Osteocyte (in vitro differentiated cells): ENCODE measurements around the gene ESPL1. TPM values are rescaled to one million over a fixed set of nuclear protein-coding genes. Genes with fewer than 3 reads are reported as not detected.
A peak's percentile ranks its signal among the peaks of the same experiment; 100 is the strongest.

ENCODE experiments used
- DNase-seq: peaks from one replicate; pipeline ENCODE4 v3.0.0; 2021; ENCODE audit warnings: mixed read lengths; ENCODE audit not compliant: unreplicated experiment; ENCODE audit errors: extremely low spot score
- H3K27ac Mint-ChIP-seq: one replicate; pipeline ENCODE4 v1.8.0; 2021; ENCODE audit warnings: mild to moderate bottlenecking, mixed read lengths; ENCODE audit not compliant: unreplicated experiment
- H3K27me3 Mint-ChIP-seq: one replicate; pipeline ENCODE4 v1.8.0; 2021; ENCODE audit warnings: mixed read lengths; ENCODE audit not compliant: unreplicated experiment
- H3K36me3 Mint-ChIP-seq: one replicate; pipeline ENCODE4 v1.8.0; 2021; ENCODE audit warnings: mixed read lengths; ENCODE audit not compliant: unreplicated experiment
- H3K4me1 Mint-ChIP-seq: one replicate; pipeline ENCODE4 v1.8.0; 2021; ENCODE audit warnings: mixed read lengths; ENCODE audit not compliant: unreplicated experiment
- H3K4me3 Mint-ChIP-seq: one replicate; pipeline ENCODE4 v1.8.0; 2021; ENCODE audit warnings: mild to moderate bottlenecking, moderate library complexity, mixed read lengths; ENCODE audit not compliant: unreplicated experiment
- H3K9me3 Mint-ChIP-seq: one replicate; pipeline ENCODE4 v1.8.0; 2021; ENCODE audit warnings: mixed read lengths; ENCODE audit not compliant: unreplicated experiment
- total RNA-seq: library from RNA; stranded (reverse); gene quantifications from 2 replicates; pipeline ENCODE4 v1.2.1, GENCODE V29; 2021
- TF ChIP-seq, protein P1 (sequence below): fragments of 200-600 bp; sonication (generic); IDR thresholded peaks from 2 replicates; pipeline ENCODE4 v1.5.0; 2021; ENCODE audit warnings: antibody characterized with exemption, mild to moderate bottlenecking, moderate library complexity

The ESPL1 gene
- total RNA-seq, 1 donor from 2014 or later: 7.6 TPM

DNA sequence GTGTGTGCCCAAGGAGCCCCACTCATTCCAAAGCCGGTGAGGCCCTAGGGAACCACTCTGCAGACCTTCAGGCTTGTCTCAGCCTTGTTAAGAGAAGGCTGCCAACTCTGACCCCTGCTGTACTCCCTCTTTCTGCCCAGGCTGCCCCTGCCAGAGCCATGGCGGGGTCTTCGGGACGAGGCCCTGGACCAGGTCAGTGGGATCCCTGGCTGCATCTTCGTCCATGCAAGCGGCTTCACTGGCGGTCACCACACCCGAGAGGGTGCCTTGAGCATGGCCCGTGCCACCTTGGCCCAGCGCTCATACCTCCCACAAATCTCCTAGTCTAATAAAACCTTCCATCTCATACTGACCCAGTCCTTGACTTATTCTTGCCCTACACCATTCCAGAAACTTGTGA lies 38.7 kb downstream of the ESPL1 start:
- TF ChIP-seq, protein P1, sequence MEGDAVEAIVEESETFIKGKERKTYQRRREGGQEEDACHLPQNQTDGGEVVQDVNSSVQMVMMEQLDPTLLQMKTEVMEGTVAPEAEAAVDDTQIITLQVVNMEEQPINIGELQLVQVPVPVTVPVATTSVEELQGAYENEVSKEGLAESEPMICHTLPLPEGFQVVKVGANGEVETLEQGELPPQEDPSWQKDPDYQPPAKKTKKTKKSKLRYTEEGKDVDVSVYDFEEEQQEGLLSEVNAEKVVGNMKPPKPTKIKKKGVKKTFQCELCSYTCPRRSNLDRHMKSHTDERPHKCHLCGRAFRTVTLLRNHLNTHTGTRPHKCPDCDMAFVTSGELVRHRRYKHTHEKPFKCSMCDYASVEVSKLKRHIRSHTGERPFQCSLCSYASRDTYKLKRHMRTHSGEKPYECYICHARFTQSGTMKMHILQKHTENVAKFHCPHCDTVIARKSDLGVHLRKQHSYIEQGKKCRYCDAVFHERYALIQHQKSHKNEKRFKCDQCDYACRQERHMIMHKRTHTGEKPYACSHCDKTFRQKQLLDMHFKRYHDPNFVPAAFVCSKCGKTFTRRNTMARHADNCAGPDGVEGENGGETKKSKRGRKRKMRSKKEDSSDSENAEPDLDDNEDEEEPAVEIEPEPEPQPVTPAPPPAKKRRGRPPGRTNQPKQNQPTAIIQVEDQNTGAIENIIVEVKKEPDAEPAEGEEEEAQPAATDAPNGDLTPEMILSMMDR: no peak
- H3K4me3 Mint-ChIP-seq: no peak overlapping the region
- H3K27ac Mint-ChIP-seq: no peak overlapping the region
- H3K36me3 Mint-ChIP-seq: peaks cover 41% of the 10 kb centered on the region
- no peaks in the 10 kb centered on the region for H3K9me3 Mint-ChIP-seq
- H3K27me3 Mint-ChIP-seq: no peaks in the 10 kb centered on the region
- peaks cover 13% of the 10 kb centered on the region for H3K4me1 Mint-ChIP-seq
- no peak for DNase-seq

DNA sequence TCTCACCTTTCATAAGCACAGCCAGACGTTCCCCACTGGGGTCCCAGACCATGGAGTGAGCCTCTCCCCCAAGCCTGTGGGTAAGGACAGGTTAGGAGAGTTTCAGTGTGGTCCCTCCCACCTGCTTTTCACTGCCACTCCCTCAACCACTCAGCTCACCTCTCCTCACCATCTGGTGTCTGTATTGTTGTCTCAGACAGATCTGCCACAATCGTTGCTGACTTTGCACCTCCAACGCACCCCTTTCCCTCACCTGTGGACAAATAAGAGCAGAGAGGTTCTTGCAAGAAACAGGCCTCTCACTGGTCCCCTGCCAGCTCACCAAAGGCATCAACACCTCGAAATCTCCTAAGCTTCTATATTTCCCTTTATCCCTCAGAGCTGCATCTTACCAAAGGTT lies 40.2 kb downstream of the ESPL1 start:
- TF ChIP-seq, protein P1: no peak
- Mint-ChIP-seq H3K4me1 (peaks cover 2% of the 10 kb centered on the region), H3K27ac (no peak overlapping the region), H3K9me3 (no peaks in the 10 kb centered on the region), H3K36me3 (peaks cover 34% of the 10 kb centered on the region), H3K4me3 (no peak overlapping the region), H3K27me3 (no peaks in the 10 kb centered on the region)
- DNase-seq: no peak

DNA sequence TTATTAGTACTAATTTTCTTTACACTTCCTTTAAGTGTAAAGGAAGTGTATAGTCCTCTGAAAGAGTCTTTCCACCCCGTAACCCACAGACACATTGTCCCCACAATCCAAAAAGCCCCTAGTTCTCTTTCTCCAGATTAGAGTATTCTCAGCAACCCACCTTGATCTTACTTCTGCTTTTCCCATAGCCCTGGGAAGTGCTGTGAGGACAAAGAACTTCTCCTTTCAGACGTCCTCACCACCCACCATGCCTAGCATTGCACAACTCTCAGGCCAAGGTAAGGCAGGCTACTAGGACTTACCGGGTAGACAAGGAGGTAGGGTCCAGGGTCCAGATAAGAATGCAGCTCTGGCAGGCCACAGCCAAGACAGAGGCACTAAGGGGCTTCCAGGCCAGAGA lies 45.9 kb downstream of the ESPL1 start:
- H3K4me3 Mint-ChIP-seq: no peak overlapping the region
- DNase-seq: no peak
- no peaks in the 10 kb centered on the region for H3K9me3 Mint-ChIP-seq
- peaks cover 28% of the 10 kb centered on the region for H3K36me3 Mint-ChIP-seq
- H3K4me1 Mint-ChIP-seq: peaks cover 5% of the 10 kb centered on the region
- no peaks in the 10 kb centered on the region for H3K27me3 Mint-ChIP-seq
- TF ChIP-seq, protein P1: no peak
- no peak overlapping the region for H3K27ac Mint-ChIP-seq

DNA sequence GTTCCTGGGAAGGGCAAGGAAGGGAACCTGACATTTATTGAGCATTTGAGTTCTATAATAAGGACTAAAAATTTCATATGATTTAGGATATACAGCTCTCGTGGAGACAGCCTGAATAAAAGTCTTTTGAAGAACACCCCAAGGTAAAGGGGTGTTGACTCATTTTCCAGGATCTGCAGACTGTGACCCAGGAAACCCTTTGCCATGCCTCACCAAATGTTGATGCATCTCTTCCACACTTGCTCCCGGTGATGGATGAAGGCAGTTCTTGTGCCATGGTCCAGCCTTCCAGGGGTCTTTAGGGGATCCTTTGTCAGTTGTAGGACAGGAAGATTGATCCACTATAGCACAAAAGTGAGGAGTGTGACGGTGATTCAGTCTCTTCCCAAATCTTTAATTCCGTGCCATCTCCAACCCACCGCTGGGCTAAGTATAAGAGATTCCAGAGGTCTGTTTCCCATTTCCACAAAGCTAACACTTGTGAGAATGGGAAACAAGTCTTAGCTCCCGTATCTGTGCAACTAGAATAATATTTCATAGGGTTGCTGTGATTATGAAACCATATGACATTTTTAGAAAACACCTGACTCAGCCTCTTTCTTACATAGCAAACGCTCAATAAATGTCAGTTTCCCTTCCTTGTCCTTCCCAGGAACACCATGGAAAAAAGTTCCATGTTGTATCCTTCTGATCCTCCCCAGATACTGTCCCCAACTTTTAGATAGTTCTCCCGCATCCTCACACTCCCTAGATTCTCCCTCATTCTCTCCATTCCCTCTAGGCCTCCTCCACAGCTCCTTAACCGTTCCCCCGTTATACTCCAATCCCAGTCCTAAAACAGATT lies 52.5 kb downstream of the ESPL1 start:
- H3K36me3 Mint-ChIP-seq: peaks cover 6% of the 10 kb centered on the region
- TF ChIP-seq, protein P1: no peak
- H3K4me3 Mint-ChIP-seq: peak overlapping the region; percentile 95
- DNase-seq: no peak
- H3K27me3 Mint-ChIP-seq: no peaks in the 10 kb centered on the region
- peaks cover 32% of the 10 kb centered on the region for H3K4me1 Mint-ChIP-seq
- peak overlapping the region; percentile 98 for H3K27ac Mint-ChIP-seq
- H3K9me3 Mint-ChIP-seq: no peaks in the 10 kb centered on the region

- Mint-ChIP-seq H3K4me3 (peak overlapping the region; percentile 72), H3K27ac (peak overlapping the region; percentile 96), H3K27me3 (no peaks in the 10 kb centered on the region), H3K4me1 (peaks cover 31% of the 10 kb centered on the region), H3K36me3 (no peaks in the 10 kb centered on the region), H3K9me3 (no peaks in the 10 kb centered on the region)
- TF ChIP-seq, protein P1: no peak
- no peak for DNase-seq
Observed at GRCh38 chr12:53324113-53324778, 56.1 kb downstream of the ESPL1 start.
